ENCODE data around the gene RNF150. TPM values are rescaled to one million over a fixed set of nuclear protein-coding genes. Genes with fewer than 3 reads are reported as not detected.

Gene RNF150
- total RNA-seq, 1 experiment from 2014 or later = 4.4 TPM

DNA sequence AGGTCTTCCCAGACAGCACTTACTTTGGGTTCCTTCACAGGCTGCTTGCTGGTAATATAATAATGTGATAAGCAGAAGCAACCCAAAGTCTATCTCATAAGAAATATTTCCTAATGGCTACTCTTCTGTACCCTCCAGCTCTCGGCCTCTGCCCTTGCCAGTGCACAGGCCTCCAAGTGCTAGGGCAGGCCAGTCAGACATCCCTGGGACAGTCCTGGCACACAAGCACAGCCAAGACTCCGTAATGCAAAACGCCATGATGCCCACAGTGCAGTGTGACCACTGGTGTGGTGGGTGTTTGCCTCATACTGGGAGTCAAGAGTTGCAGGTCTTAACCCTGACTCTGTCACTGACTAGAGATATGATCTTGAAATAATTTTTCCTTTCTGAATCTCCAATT is 35.1 kb downstream of the RNF150 start:
- no peaks in the 10 kb centered on the region for H3K27me3 Mint-ChIP-seq (ENCODE audit: low read depth)
- Histone ChIP-seq H4K8ac (replicated peaks; ENCODE audit: insufficient read length, low read depth, low read length) (no peak overlapping the region), H2BK20ac (ENCODE audit: low read depth, low read length, poor library complexity, severe bottlenecking) (no peak overlapping the region), H3T11ph (ENCODE audit: low read length) (no peak overlapping the region), H3K56ac (ENCODE audit: insufficient read length, low read depth, low read length) (no peak overlapping the region), H3K4me1 (ENCODE audit: insufficient read depth, low read length) (no peaks in the 10 kb centered on the region), H3K23me2 (ENCODE audit: insufficient read length, low read depth, low read length, poor library complexity, severe bottlenecking) (no peaks in the 10 kb centered on the region), H3K18ac (ENCODE audit: insufficient read length, low read depth, low read length) (no peak overlapping the region), H3K9me3 (ENCODE audit: control insufficient read depth, low read depth, low read length) (no peaks in the 10 kb centered on the region), H3K4me2 (ENCODE audit: insufficient read depth, insufficient read length, low read length) (no peak overlapping the region), H2AK5ac (ENCODE audit: insufficient read length, low read length) (no peak overlapping the region), H3K79me1 (ENCODE audit: insufficient read depth, low read depth, low read length, poor library complexity, severe bottlenecking) (no peaks in the 10 kb centered on the region), H3K79me2 (ENCODE audit: insufficient read depth, low read length) (no peaks in the 10 kb centered on the region), H4K91ac (ENCODE audit: insufficient read length, low read depth, low read length) (no peak overlapping the region), H3K4ac (ENCODE audit: low read depth, low read length) (no peak overlapping the region), H4K5ac (ENCODE audit: insufficient read length, low read depth, low read length) (no peak overlapping the region), H2BK15ac (ENCODE audit: low read depth, low read length) (no peak overlapping the region), H3K9ac (ENCODE audit: extremely low read depth, insufficient read length, low read length) (no peak overlapping the region), H3K14ac (ENCODE audit: insufficient read depth, low read length) (no peak overlapping the region), H3K23ac (ENCODE audit: insufficient read length, low read depth, low read length) (no peak overlapping the region), H2BK5ac (ENCODE audit: insufficient read length, low read length) (no peak overlapping the region), H3K27ac (ENCODE audit: insufficient read length, low read depth, low read length) (no peak overlapping the region), H2BK12ac (ENCODE audit: insufficient read length, low read depth, low read length) (no peak overlapping the region), H2AFZ (ENCODE audit: low read length) (no peak overlapping the region), H2BK120ac (ENCODE audit: low read depth, low read length, poor library complexity, severe bottlenecking) (no peak overlapping the region), H3K27me3 (ENCODE audit: insufficient read depth, low read length) (no peaks in the 10 kb centered on the region), H4K20me1 (ENCODE audit: control insufficient read depth, insufficient read depth, insufficient read length) (no peaks in the 10 kb centered on the region)
- no peak overlapping the region for H3K27ac Mint-ChIP-seq
- TF ChIP-seq, protein P1, sequence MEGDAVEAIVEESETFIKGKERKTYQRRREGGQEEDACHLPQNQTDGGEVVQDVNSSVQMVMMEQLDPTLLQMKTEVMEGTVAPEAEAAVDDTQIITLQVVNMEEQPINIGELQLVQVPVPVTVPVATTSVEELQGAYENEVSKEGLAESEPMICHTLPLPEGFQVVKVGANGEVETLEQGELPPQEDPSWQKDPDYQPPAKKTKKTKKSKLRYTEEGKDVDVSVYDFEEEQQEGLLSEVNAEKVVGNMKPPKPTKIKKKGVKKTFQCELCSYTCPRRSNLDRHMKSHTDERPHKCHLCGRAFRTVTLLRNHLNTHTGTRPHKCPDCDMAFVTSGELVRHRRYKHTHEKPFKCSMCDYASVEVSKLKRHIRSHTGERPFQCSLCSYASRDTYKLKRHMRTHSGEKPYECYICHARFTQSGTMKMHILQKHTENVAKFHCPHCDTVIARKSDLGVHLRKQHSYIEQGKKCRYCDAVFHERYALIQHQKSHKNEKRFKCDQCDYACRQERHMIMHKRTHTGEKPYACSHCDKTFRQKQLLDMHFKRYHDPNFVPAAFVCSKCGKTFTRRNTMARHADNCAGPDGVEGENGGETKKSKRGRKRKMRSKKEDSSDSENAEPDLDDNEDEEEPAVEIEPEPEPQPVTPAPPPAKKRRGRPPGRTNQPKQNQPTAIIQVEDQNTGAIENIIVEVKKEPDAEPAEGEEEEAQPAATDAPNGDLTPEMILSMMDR (conservative IDR thresholded peaks at IDR 0.05) = no peak
- H3K4me1 Mint-ChIP-seq = no peaks in the 10 kb centered on the region
- H3K36me3 Mint-ChIP-seq (ENCODE audit: insufficient read depth in 1 of 3, low read depth in 3 of 3) = peaks cover 0 to 15% (median 7%) of the 10 kb centered on the region in 3 experiments; a peak in 5 of 7 replicates
- H3K9me3 Mint-ChIP-seq = peaks cover 9 to 11% of the 10 kb centered on the region in 2 experiments
- WGBS (ENCODE audit: extremely low coverage, insufficient read length, low lambda C conversion rate) = no CpG with 5 or more reads among the region's 3 CpGs
- H3K4me3 Mint-ChIP-seq = no peak overlapping the region
- no peak for DNase-seq
